Measurements from ENCODE around the gene ACTMAP.

- TF ChIP-seq CTCF (IDR thresholded peaks at IDR 0.05) (no peak), POLR2A (IDR thresholded peaks at IDR 0.05) (no peak), EP300 (IDR thresholded peaks at IDR 0.05) (no peak)
Measured at GRCh38 chr19:40726279-40726678, 24.0 kb downstream of the ACTMAP start.

Measured in ovary (tissue), 3 donors.